Stimulated activated CD8-positive, alpha-beta memory T cell treated with anti-CD3 and anti-CD28 coated beads, Interleukin-7, amount 100 ng/mL, for 48 hours (primary cell): ENCODE data around the gene PNISR.
"Not testable (repeated sequence)": the region's sequence is repeated elsewhere in the genome, so short reads cannot be mapped to it uniquely, and the experiment has no call there.

Experiments used
- DNase-seq, 2 donors: peaks; one replicate each; pipeline ENCODE4 v3.0.0-alpha.2; 2020; ENCODE audit warnings: low read depth in 1 of 2; ENCODE audit errors: extremely low read depth in 1 of 2

PNISR gene, protein sequence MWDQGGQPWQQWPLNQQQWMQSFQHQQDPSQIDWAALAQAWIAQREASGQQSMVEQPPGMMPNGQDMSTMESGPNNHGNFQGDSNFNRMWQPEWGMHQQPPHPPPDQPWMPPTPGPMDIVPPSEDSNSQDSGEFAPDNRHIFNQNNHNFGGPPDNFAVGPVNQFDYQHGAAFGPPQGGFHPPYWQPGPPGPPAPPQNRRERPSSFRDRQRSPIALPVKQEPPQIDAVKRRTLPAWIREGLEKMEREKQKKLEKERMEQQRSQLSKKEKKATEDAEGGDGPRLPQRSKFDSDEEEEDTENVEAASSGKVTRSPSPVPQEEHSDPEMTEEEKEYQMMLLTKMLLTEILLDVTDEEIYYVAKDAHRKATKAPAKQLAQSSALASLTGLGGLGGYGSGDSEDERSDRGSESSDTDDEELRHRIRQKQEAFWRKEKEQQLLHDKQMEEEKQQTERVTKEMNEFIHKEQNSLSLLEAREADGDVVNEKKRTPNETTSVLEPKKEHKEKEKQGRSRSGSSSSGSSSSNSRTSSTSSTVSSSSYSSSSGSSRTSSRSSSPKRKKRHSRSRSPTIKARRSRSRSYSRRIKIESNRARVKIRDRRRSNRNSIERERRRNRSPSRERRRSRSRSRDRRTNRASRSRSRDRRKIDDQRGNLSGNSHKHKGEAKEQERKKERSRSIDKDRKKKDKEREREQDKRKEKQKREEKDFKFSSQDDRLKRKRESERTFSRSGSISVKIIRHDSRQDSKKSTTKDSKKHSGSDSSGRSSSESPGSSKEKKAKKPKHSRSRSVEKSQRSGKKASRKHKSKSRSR

DNA sequence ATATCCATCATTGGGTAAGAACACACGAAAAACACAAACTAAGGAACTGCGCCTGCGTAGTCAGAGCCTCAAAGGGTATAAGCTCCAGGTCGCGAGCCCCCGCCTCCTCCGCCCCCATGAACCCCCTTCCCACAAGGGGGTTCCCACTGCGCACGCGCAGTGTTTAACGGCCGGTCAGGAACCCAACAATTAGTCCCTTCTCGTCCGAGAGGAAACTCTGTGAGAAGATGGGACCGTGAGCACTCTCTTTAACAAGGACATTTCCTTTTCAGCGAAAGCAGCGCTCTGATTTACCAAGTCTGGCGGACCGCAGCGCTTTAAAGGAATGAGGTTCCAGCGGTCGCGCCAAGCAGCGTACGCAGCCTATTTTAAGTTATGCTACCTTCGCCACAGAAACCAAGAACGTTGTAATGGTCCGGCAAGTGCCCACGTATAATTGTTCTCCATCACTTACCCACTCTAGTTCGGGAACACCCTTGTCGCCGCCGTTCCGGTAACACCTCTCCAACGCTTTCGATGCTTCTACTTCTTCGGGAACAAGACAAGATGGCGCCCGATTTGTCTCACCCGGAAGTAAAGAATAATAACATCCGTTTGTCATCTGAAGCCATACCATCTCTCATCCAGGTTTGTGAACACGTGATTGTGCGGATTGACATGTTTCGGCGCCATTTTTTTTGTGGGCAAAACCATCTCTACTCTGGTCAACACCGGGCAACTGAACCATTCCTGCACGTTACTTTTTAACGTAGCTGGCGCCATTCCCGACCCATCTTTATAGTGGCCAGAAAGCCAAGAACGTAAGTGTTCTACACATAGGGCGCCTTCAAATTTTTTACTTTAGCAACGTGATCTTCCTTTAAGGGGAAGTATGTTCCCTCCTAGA lies at the start of gene PNISR:
Gene PNISR (minus strand): TSS at position 548 of the 886 bp plus-strand sequence. CDS start 10,649 bp downstream, outside the sequence.
- peak; percentile 63 to 79 for DNase-seq

DNA sequence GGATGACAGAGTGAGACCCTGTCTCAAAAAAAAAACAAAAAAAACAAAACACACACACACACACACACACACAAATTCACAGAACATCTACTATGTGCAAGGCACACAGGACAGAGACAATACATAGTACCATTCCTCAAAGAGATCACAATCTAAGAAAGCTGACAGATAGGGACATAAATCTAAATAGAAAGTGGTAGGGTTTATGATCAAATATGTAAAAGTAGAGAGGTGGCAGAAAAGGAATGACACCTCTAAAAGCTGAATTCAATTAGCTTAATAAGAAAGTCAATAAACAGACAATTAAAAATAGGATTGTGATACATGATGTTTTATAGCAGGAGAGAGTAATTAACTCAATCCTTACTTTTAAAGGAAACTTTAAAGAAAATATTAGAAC lies 48.6 kb upstream of the PNISR start:
- no peak for DNase-seq

DNA sequence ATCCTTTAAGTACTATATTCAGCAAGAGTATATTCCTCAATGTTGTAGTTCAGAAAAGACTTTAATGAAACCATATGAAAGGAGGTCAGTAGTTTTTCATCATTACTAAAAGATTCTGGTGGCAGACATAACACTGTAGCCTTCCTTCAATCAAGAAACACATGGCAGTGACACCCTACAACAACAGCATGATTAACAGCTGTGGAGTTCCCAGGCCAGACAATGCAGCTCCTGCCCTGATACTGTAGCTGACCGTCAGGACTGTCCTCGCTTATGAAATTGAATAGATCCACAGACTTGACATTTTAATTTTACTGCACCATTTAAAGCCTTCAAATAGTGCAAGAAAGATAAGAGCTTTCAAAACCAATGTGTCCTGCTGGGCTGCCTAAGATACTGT lies 46.5 kb upstream of the PNISR start:
- DNase-seq: no peak

DNA sequence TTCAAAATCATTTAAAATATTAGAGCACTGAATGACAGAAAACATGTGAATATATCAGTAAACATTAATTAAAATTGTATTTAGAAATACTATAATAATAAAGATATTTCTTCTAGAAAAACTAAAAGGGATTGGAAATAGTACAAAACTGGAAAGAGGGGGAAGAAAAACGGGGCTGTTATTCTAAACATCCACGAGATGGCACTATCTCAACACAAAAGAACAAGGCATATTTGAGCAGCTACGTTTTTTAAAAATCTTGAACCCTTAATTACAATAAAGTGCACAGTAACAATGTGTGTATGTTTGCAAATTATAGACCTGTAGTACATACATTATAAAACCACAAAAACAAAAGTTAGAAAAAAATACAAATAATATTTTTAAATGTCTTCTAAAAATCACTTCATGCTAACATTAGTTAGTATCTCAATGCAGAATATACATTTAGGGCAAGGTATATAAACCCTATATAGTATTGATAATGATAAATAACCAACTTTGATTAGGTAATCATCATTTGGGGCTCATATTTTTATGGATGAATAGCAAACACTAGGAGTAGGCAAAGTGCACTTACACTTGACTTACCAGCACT lies 42.5 kb upstream of the PNISR start:
- DNase-seq: no peak

DNA sequence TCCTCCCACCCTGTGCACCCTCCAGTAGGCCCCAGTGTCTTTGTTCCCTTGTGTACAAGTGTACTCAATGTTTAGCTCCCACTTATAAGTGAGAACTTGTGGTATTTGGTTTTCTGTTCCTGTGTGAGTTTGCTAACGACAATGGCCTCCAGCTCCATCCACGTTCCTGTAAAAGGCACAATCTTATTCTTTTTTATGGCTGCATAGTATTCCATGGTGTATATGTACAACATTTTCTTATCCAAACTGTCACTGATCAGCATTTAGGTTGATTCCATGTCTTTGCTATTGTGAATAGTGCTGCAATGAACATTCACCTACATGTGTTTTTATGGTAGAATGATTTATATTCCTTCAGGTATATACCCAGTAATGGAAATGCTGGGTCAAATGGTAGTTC lies 34.0 kb upstream of the PNISR start:
- not testable (repeated sequence) for DNase-seq

DNA sequence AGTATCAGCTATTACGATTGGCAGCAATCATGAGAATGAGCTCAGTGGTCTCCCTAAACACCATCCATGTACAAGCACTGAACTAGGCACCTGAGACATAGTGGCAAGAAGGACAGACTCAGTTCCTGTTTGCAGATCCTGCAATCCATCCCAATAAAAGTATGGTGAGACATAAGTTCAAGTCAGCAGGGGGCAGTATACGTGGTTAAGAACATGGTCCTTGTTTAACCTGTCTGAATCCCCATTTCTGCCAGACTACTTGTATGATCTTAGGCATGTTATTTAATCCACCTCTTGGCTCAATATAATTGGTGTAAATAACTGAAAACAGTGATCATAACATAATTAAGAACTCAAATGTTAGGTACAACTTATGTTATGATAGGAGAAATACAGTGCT lies 33.2 kb upstream of the PNISR start:
- no peak for DNase-seq

DNA sequence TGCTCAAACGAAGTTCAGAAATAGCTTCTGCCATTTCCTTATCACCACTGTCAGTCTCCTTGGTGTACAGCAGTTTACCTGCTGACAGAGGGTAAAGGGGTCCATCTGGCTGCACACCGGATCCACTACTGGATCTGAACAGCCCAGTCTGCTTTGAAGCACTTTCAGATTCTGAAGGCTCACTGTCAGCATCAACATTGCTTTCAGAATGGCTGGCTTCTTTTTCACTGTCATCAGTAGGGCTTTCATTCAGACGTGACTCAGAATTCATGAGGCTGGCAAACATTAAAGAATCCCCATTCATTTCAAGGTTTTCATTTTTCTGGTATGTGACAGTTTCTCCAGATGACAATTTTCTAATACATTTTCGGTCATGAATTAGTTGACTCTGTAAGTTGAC lies 21.0 kb upstream of the PNISR start:
- no peak for DNase-seq

DNA sequence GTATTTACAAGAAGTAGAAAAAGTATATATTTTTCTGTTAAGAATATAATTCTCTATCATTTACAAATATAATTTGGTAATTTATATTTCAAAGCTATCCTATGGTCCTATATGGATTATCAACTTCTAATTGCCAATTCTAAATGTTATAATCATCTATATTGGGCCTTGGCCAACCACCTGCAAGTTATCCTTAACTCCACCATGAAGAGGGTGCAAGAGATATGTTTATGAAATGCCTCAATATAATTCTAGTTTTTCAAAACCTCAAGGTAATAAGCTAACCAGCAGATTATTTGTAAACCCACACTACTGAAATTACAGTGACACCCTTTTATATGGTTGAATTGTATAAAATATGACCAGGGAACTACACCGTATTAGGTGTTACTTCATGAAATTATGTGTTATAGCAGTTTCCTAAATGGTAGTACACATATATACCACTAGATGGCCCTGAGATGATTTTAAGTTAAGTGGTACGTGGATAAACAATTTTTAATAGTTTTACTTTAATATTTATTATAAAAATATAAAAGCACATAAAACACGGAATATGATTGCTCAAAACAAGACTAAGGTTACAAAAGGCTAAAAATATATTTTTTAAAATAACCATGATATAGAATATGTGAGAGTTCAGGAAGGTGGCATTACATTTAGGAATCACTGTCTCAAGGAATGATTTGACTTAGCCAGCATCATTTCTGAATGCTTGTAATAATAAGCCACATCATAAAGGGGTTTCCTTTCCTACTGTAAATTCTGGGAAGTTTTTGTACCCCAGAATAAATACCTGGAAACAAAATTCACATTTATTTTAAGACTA lies 9.8 kb upstream of the PNISR start:
- DNase-seq: no peak

DNA sequence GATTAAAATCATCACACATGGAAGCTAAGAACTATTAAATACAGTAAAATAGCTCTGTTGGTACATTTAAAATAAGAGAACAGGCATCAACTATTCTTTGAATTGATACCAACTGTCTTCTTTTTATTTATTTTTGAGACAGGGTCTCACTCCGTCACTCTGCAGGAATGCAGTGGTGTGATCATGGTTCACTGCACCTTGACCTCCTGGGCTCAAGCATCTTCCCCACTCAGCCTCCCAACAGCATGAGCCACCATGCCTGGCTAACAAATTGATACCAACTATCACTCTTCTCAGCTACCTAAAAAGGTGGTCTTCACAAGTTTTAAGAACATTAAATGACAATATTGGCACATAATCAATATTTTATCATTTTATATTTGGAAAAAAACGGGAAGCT lies 7.8 kb upstream of the PNISR start:
- no peak for DNase-seq

DNA sequence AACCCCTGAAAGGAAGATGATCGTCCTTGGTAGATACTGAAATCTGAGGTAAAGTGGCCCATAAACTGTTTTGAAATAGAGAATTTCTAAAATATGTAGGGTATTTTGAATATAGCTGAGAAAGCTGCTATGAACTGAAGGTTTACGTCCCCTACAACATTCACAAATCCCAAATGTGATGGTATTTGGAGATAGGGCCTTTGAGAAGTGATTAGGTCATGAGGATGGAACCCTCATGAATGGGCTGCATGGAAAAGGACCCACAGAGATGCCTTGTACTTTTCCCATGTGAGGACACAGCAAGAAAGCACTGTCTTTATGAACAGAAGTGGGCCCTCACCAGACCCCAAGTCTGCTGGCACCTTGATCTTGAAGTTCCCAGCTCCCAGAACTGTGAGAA lies 6.8 kb upstream of the PNISR start:
- DNase-seq: no peak

DNA sequence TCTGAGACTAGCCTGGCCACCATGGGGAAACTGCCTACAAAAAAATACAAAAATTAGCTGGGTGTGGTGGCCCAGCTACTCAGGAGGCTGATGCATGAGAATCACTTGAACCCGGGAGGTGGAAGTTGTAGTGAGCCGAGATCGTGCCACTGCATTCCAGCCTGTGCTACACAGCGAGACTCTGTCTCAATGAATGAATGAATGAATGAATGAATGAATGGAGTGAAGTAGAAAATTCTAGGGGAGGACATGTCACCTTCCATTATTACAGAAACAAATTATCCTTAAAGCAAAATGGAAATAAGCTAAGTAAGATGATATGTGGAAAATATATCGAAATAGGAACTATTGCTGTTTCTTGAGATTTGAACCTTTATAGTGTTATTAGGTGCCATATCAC lies 2.9 kb upstream of the PNISR start:
- DNase-seq: no peak

DNA sequence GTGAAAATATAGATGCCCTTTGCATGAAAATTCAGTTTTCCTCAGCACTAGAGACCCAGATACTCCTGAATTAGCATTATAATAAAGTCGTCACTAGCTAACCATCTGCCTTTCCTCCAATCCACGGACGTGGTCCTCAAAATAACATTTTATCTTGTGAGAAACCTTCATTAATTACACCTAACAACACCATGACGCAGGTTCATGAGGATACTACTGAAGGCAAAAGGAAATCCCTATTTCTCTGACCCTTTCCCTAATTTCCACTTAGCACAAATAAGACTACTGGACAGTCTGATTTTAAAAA lies 1.3 kb upstream of the PNISR start:
- no peak for DNase-seq

DNA sequence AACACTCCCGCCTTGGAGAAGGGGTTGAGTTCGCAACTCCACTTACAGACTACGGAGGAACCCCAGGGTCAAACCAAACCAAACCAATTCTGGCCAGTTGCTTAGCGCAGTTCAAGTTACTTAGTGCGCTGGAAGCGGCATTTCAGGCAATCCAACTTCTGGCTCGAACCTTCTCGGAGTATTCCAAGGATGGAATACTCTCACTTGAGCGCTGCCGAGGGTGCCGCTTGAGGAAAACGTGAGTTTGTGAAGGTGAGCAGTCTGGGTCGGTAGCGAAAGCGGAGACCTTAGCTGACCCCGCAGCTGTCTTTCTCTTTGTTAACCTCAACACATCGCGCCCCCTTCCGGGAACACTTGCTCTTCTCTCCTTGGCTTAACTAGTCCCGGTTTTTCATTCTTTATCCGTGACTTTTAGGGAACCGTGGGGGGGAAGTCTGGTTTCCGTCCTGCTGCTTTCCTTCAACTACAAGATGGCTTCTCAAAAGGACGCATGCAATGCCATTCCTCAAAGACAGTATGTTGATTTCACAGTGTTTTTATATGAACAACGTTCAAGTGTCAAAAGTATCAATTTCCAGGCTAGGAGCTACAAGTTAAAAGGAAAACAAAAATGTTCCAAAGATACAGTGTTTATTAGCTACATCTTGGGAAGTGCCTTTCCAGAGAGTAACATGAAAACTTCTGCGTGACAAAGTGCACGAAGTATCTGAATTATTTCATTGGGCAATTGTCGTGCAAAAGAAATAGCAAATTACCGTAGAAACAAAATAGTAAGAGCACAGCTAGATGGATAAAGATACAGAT lies 741 bp upstream of the PNISR start:
- DNase-seq: peak; percentile 31 to 52

DNA sequence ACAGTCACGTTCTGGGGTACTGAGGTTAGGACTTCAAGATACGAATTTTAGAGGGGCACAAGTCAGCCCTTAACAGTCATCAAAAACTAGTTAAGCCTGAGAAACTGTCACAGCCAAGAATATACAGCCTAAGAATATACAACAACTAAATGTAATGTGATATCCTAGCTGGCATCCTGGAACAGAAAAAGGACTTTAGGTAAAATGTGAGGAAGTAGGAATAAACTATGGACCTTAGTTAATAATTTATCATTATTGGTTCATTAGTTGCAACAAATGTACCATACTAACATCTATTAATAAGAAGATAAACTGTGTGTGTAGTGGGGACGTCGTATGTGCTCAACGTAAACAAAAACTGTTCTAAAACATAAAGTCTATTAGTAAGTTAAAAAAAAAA lies 1.1 kb downstream of the PNISR start:
- no peak for DNase-seq

DNA sequence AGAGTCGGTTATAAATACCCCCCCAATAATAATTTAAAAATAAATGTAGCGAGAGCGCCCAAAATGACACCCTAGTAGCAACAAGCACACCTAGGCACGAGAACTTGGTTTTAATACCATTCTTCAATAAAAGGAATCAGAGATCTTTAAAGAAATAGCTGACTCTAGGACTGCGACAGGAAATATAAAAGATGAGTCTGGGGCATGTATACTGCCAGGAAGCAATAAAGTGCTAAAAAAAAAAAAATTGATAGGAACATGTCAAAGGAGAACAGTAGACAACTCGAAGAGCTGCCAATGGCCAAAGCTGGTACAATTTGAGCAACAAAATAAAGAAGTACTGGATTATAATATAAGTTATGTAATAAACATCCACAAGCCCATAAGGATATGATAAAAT lies 2.2 kb downstream of the PNISR start:
- DNase-seq: no peak

DNA sequence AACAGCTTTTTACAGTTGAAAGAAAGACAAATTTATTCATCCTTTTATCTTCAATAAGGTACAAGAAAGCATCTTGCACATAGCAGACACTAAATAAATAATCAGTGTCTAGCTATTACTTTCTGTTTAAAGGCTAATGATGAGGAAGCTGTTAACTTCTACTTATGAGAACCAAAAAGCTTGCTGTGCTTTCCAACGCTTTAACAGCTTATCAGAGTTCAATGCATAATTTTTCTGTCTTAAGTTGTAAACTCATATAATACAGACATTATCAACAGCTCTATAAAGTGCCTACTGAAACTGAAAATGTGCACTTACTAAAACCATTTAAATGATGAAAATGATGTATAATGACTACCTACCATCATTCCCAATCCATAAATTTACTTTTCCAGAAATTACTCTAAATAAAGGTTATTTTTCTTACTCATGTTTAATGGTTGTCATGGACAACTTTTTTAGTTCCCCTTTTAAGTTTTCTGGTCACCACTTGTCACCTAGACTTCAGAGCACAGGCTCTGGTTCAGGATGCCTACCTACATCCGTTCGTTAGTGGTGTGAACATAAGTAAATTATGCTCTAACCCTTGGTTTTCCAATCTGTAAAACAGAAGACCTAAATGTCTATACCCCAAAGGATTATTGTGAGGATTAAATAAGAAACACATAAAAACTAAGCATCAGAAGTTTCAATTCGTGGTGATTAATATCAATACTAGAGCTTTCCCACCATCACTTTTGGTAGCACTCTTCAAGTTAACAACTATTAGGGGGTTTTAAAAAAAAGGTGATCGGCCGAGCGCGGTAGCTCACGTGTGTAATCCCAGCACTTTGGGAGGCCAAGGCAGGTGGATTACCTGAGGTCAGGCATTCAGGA lies 8.0 kb downstream of the PNISR start:
- DNase-seq: no peak

DNA sequence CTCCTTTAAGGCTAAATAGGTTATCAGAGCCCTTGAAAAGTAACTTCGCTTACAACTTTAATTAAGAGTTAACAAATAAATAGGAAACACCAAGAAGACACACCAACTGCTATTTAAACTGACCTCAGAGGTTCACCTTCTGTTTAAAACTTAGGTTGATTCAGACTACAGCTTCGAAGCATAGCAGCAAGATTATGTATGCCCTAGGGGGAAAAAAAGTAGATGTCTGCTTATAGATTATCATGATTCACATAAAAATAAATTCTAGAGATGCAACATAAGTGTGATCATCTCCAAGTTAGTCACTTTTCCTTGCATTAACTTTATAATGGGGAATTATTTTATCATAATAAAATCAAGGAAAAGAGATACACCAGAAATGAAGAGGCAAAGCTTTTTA lies 8.9 kb downstream of the PNISR start:
- DNase-seq: no peak

DNA sequence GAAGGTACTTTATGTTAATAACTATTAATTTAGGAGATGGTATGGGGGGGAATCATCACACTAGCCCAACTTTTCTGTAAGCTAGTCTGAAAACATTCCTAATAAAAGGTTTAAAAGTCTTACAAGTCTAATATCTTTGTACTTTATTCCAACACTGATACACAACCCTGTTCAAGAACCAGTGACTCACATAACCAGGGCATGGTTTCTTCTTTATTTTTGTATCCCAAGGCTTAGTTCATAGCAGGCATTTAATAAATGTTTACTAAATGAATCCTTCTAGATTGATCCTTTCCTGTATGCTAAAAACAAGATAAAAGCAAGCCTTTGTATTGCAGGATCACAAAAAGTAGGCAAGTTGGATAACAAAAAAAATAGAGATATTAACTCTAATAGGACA lies 9.7 kb downstream of the PNISR start:
- no peak for DNase-seq
